Measurements from ENCODE around the gene AKNAD1. TPM values are rescaled to one million over a fixed set of nuclear protein-coding genes. Genes with fewer than 3 reads are reported as not detected.

The AKNAD1 gene
- total RNA-seq, 1 experiment from 2014 or later: not detected

- Mint-ChIP-seq H3K36me3 (ENCODE audit: insufficient read depth, unreplicated experiment) (no peaks in the 10 kb centered on the region), H3K4me3 (ENCODE audit: unreplicated experiment) (no peak overlapping the region), H3K4me1 (ENCODE audit: low read depth, unreplicated experiment) (no peaks in the 10 kb centered on the region), H3K27ac (ENCODE audit: unreplicated experiment) (no peak overlapping the region), H3K9me3 (ENCODE audit: unreplicated experiment) (no peaks in the 10 kb centered on the region), H3K27me3 (ENCODE audit: insufficient read depth, unreplicated experiment) (no peaks in the 10 kb centered on the region)
- H3K9me3 ChIP-seq: no peaks in the 10 kb centered on the region
- no peak for DNase-seq
- no TSS peak for BruUV-seq (replicated peaks)
- no peaks in the 10 kb centered on the region for H3K36me3 ChIP-seq (ENCODE audit: control insufficient read depth, insufficient read depth, low read length)
- POLR2A ChIA-PET: no interaction called here
- no peaks in the 10 kb centered on the region for H3K27me3 ChIP-seq (replicated peaks; ENCODE audit: control insufficient read depth, insufficient read depth, low read length)
- peaks cover under 1% of the 10 kb centered on the region; the same call in 1 of the 2 replicates for H3K4me1 ChIP-seq
- TF ChIP-seq CTCF (IDR thresholded peaks at IDR 0.05; ENCODE audit: insufficient read depth in 1 of 2, low read depth in 1 of 2, low read length in 1 of 2, severe bottlenecking in 1 of 2, unreplicated experiment in 1 of 2): no peak
- intact Hi-C loops (cut with micrococcal nuclease; ENCODE audit: unreplicated experiment): no loop called here
- no peak overlapping the region for H3K4me3 ChIP-seq (ENCODE audit: low read depth, low read length)
- CTCF ChIA-PET: no interaction called here
Measured at GRCh38 chr1:108858230-108858950, 1.5 kb upstream of the AKNAD1 start.

GRCh38 chr1:108854221-108855019 lies 2.5 kb downstream of the AKNAD1 start:
- Histone ChIP-seq H3K36me3 (ENCODE audit: control insufficient read depth, insufficient read depth, low read length) (no peaks in the 10 kb centered on the region), H3K27me3 (replicated peaks; ENCODE audit: control insufficient read depth, insufficient read depth, low read length) (no peaks in the 10 kb centered on the region), H3K4me3 (ENCODE audit: low read depth, low read length) (no peak overlapping the region), H3K9me3 (no peaks in the 10 kb centered on the region), H3K4me1 (no peaks in the 10 kb centered on the region)
- Mint-ChIP-seq H3K4me1 (ENCODE audit: low read depth, unreplicated experiment) (no peaks in the 10 kb centered on the region), H3K36me3 (ENCODE audit: insufficient read depth, unreplicated experiment) (no peaks in the 10 kb centered on the region), H3K4me3 (ENCODE audit: unreplicated experiment) (no peak overlapping the region), H3K27me3 (ENCODE audit: insufficient read depth, unreplicated experiment) (no peaks in the 10 kb centered on the region), H3K27ac (ENCODE audit: unreplicated experiment) (no peak overlapping the region), H3K9me3 (ENCODE audit: unreplicated experiment) (no peaks in the 10 kb centered on the region)
- POLR2A ChIA-PET: no interaction called here
- no peak for TF ChIP-seq CTCF (IDR thresholded peaks at IDR 0.05; ENCODE audit: insufficient read depth in 1 of 2, low read depth in 1 of 2, low read length in 1 of 2, severe bottlenecking in 1 of 2, unreplicated experiment in 1 of 2)
- intact Hi-C loops (cut with micrococcal nuclease; ENCODE audit: unreplicated experiment): no loop called here
- CTCF ChIA-PET: no interaction called here
- BruUV-seq (replicated peaks): no TSS peak
- DNase-seq: no peak

- Mint-ChIP-seq H3K27me3 (ENCODE audit: insufficient read depth, unreplicated experiment) (no peaks in the 10 kb centered on the region), H3K4me3 (ENCODE audit: unreplicated experiment) (no peak overlapping the region), H3K9me3 (ENCODE audit: unreplicated experiment) (no peaks in the 10 kb centered on the region), H3K36me3 (ENCODE audit: insufficient read depth, unreplicated experiment) (no peaks in the 10 kb centered on the region), H3K4me1 (ENCODE audit: low read depth, unreplicated experiment) (no peaks in the 10 kb centered on the region), H3K27ac (ENCODE audit: unreplicated experiment) (no peak overlapping the region)
- CTCF ChIA-PET: no interaction called here
- TF ChIP-seq CTCF (IDR thresholded peaks at IDR 0.05; ENCODE audit: insufficient read depth in 1 of 2, low read depth in 1 of 2, low read length in 1 of 2, severe bottlenecking in 1 of 2, unreplicated experiment in 1 of 2): no peak
- no TSS peak for BruUV-seq (replicated peaks)
- intact Hi-C loops (cut with micrococcal nuclease; ENCODE audit: unreplicated experiment): no loop called here
- Histone ChIP-seq H3K9me3 (no peaks in the 10 kb centered on the region), H3K4me3 (ENCODE audit: low read depth, low read length) (no peak overlapping the region), H3K4me1 (no peaks in the 10 kb centered on the region), H3K27me3 (replicated peaks; ENCODE audit: control insufficient read depth, insufficient read depth, low read length) (no peaks in the 10 kb centered on the region), H3K36me3 (ENCODE audit: control insufficient read depth, insufficient read depth, low read length) (no peaks in the 10 kb centered on the region)
- DNase-seq: no peak
- POLR2A ChIA-PET: no interaction called here
Measured at GRCh38 chr1:108852221-108852975, 4.5 kb downstream of the AKNAD1 start.
